Colonic mucosa (tissue), 4 donors: ENCODE data around the gene RBX1. TPM values are rescaled to one million over a fixed set of nuclear protein-coding genes. Genes with fewer than 3 reads are reported as not detected.

ENCODE experiments used
- DNase-seq: peaks from one replicate; pipeline ENCODE4 v3.0.0-alpha.2; 2020
- H3K27ac ChIP-seq: fragments of 200-600 bp; one replicate; pipeline ENCODE4 v1.8.0; 2021
- H3K27me3 ChIP-seq: fragments of 200-600 bp; one replicate; pipeline ENCODE4 v1.8.0; 2021
- H3K36me3 ChIP-seq: fragments of 200-600 bp; one replicate; pipeline ENCODE4 v1.8.0; 2021
- H3K4me1 ChIP-seq: fragments of 200-600 bp; one replicate; pipeline ENCODE4 v1.8.0; 2021; ENCODE audit warnings: mild to moderate bottlenecking
- H3K4me3 ChIP-seq: fragments of 200-600 bp; one replicate; pipeline ENCODE4 v1.8.0; 2021
- H3K9ac ChIP-seq, 2 donors: one replicate each; pipeline ENCODE4 v1.7.0; 2013; ENCODE audit warnings: control low read depth in 2 of 2, low read depth in 2 of 2, low read length in 2 of 2
- H3K9me3 ChIP-seq: fragments of 200-600 bp; one replicate; pipeline ENCODE4 v1.8.0; 2021
- CTCF ChIP-seq: fragments of 200-600 bp; IDR thresholded peaks from one replicate; pipeline ENCODE4 v1.8.0; 2022; ENCODE audit warnings: antibody characterized with exemption, mild to moderate bottlenecking
- intact Hi-C: fragments of 100-400 bp; cut with DNase I; formaldehyde crosslinking; loops from one replicate; pipeline ENCODE4 v1.14.1; 2022
- total RNA-seq, 2 donors: library from RNA; stranded (reverse); fragmentation: NEBNext Ultra II Directional in 1 of 2; extraction: Animal tissue kit (Norgen Biotek cat#: 25700) in 1 of 2; gene quantifications; one replicate each; pipeline ENCODE4 v1.2.1, GENCODE V29; 2021
- donor health status: healthy.
- donor health status: DM: no; HTN: no; CAD: no.
- donor health status: DM: no; HTN: no; CAD: no.

The RBX1 gene
- total RNA-seq, 2 donors from 2014 or later = 37.7 to 46.0 TPM

- intact Hi-C loops = no loop called here
- DNase-seq = no peak
- no peaks in the 10 kb centered on the region for H3K4me1 ChIP-seq
- H3K4me3 ChIP-seq = no peak overlapping the region
- H3K27me3 ChIP-seq = no peaks in the 10 kb centered on the region
- no peaks in the 10 kb centered on the region for H3K9me3 ChIP-seq
- H3K9ac ChIP-seq = no peak overlapping the region
- no peak for TF ChIP-seq CTCF
- no peak overlapping the region for H3K27ac ChIP-seq
- H3K36me3 ChIP-seq = no peaks in the 10 kb centered on the region
Measured at GRCh38 chr22:40958299-40958698, 7.1 kb downstream of the RBX1 start.

- H3K9ac ChIP-seq = no peak overlapping the region
- H3K9me3 ChIP-seq = no peaks in the 10 kb centered on the region
- no peak for TF ChIP-seq CTCF
- no peak overlapping the region for H3K27ac ChIP-seq
- no peaks in the 10 kb centered on the region for H3K27me3 ChIP-seq
- peaks cover 5% of the 10 kb centered on the region for H3K36me3 ChIP-seq
- no peak for DNase-seq
- no peak overlapping the region for H3K4me3 ChIP-seq
- no peaks in the 10 kb centered on the region for H3K4me1 ChIP-seq
- intact Hi-C loops = no loop called here
Measured at GRCh38 chr22:40960145-40960544, 9.0 kb downstream of the RBX1 start.

GRCh38 chr22:40965936-40966725, 15.0 kb downstream of the RBX1 start:
- Histone ChIP-seq H3K36me3 (peaks cover 29% of the 10 kb centered on the region), H3K4me1 (no peaks in the 10 kb centered on the region), H3K27ac (no peak overlapping the region), H3K9me3 (no peaks in the 10 kb centered on the region), H3K4me3 (no peak overlapping the region), H3K27me3 (no peaks in the 10 kb centered on the region), H3K9ac (no peak overlapping the region)
- DNase-seq = no peak
- intact Hi-C loops = no loop called here
- TF ChIP-seq CTCF = no peak

- TF ChIP-seq CTCF = no peak
- Histone ChIP-seq H3K27me3 (no peaks in the 10 kb centered on the region), H3K9ac (no peak overlapping the region), H3K9me3 (no peaks in the 10 kb centered on the region), H3K4me3 (no peak overlapping the region), H3K4me1 (no peaks in the 10 kb centered on the region), H3K36me3 (peaks cover 29% of the 10 kb centered on the region), H3K27ac (no peak overlapping the region)
- DNase-seq = no peak
- intact Hi-C loops = no loop called here
Measured at GRCh38 chr22:40966726-40967085, 15.5 kb downstream of the RBX1 start.

- Histone ChIP-seq H3K4me1 (no peaks in the 10 kb centered on the region), H3K4me3 (no peak overlapping the region), H3K9me3 (no peaks in the 10 kb centered on the region), H3K9ac (no peak overlapping the region), H3K27me3 (no peaks in the 10 kb centered on the region), H3K36me3 (peaks cover 29% of the 10 kb centered on the region), H3K27ac (no peak overlapping the region)
- intact Hi-C loops = no loop called here
- DNase-seq = no peak
- no peak for TF ChIP-seq CTCF
Measured at GRCh38 chr22:40967111-40967760, 16.1 kb downstream of the RBX1 start.
